HEK293 (cell line): Measurements from ENCODE around the gene CD37.

ENCODE experiments used
- CTCF ChIA-PET: fragments of 350-600 bp; formaldehyde crosslinking; extraction: SDS; loops from one replicate; lab custom pipeline; 2021; ENCODE audit warnings: antibody characterized with exemption; lab: Yijun Ruan, JAX
- POLR2A ChIA-PET: fragments of 300-600 bp; formaldehyde crosslinking; extraction: SDS; loops from one replicate; lab custom pipeline; 2020; ENCODE audit warnings: antibody characterized with exemption, inconsistent platforms; lab: Yijun Ruan, JAX
- H3K27ac ChIP-seq: fragments of 200-500 bp; sonication (Bioruptor generic); 2 replicates; pipeline ENCODE4 v1.5.1; 2014; ENCODE audit warnings: low read depth, low read length, control low read depth, inconsistent platforms; ENCODE audit errors: extremely low read depth
- H3K36me3 ChIP-seq, 2 experiments: fragments of 200-500 bp in 1 of 2; sonication (Bioruptor generic) in 1 of 2; 1 replicate in 1 of 2; 2 replicates in 1 of 2; pipeline ENCODE4 v1.5.1; 2014 to 2017; ENCODE audit warnings: inconsistent platforms in 2 of 2, low read length in 2 of 2; ENCODE audit not compliant: control insufficient read depth in 2 of 2, insufficient read depth in 1 of 2
- H3K4me1 ChIP-seq: fragments of 200-500 bp; sonication (Bioruptor generic); 2 replicates; pipeline ENCODE4 v1.5.1; 2014; ENCODE audit warnings: mild to moderate bottlenecking, low read length, inconsistent platforms; ENCODE audit not compliant: control insufficient read depth, insufficient read depth
- H3K4me3 ChIP-seq: 2 replicates; pipeline ENCODE4 v1.5.1; 2011; ENCODE audit warnings: low read depth, mild to moderate bottlenecking, control low read depth, low read length, moderate library complexity
- H3K9me3 ChIP-seq: fragments of 200-500 bp; sonication (Bioruptor generic); 2 replicates; pipeline ENCODE4 v1.5.1; 2014; ENCODE audit warnings: low read depth, low read length, inconsistent platforms; ENCODE audit not compliant: control insufficient read depth, insufficient read depth
- GLI2 ChIP-seq: fragments of 450-650 bp; formaldehyde crosslinking; IDR thresholded peaks from 2 replicates; pipeline ENCODE4; 2017; ENCODE audit warnings: missing biosample characterization, missing genetic modification characterization, low read depth, borderline replicate concordance
- KLF9 ChIP-seq: fragments of 450-650 bp; formaldehyde crosslinking; IDR thresholded peaks from 2 replicates; pipeline ENCODE4 v1.5.1; 2016; ENCODE audit warnings: missing biosample characterization, missing genetic modification characterization, low read depth
- ZNF529 ChIP-seq: fragments of 450-650 bp; formaldehyde crosslinking; IDR thresholded peaks from 2 replicates; pipeline ENCODE4 v1.5.1; 2017; ENCODE audit warnings: missing genetic modification characterization, missing biosample characterization; ENCODE audit not compliant: insufficient replicate concordance
- ZNF549 ChIP-seq: fragments of 450-650 bp; IDR thresholded peaks from 2 replicates; pipeline ENCODE4 v1.5.1; 2018; ENCODE audit warnings: missing biosample characterization, missing genetic modification characterization, mild to moderate bottlenecking, inconsistent platforms, moderate library complexity
- ZNF701 ChIP-seq: fragments of 450-650 bp; formaldehyde crosslinking; IDR thresholded peaks from 2 replicates; pipeline ENCODE4 v1.5.1; 2016; ENCODE audit warnings: missing biosample characterization, missing genetic modification characterization
- TF ChIP-seq, protein P1 (sequence below): fragments of 450-650 bp; formaldehyde crosslinking; IDR thresholded peaks from 2 replicates; pipeline ENCODE4 v1.5.1; 2016; ENCODE audit warnings: missing biosample characterization, missing genetic modification characterization
- TF ChIP-seq, protein P2 (sequence below): fragments of 450-650 bp; formaldehyde crosslinking; IDR thresholded peaks from 2 replicates; pipeline ENCODE4 v1.5.1; 2016; ENCODE audit warnings: missing biosample characterization, missing genetic modification characterization, borderline replicate concordance
- TF ChIP-seq, protein P3 (sequence below): fragments of 450-650 bp; formaldehyde crosslinking; IDR thresholded peaks from 2 replicates; pipeline ENCODE4 v1.5.1; 2016; ENCODE audit warnings: missing biosample characterization, missing genetic modification characterization
- TF ChIP-seq, protein P4 (sequence below): fragments of 450-650 bp; formaldehyde crosslinking; IDR thresholded peaks from 2 replicates; pipeline ENCODE4 v1.5.1; 2017; ENCODE audit warnings: missing biosample characterization, mild to moderate bottlenecking, missing genetic modification characterization, moderate library complexity
- TF ChIP-seq, protein P5 (sequence below): fragments of 450-650 bp; formaldehyde crosslinking; IDR thresholded peaks from 2 replicates; pipeline ENCODE4 v1.5.1; 2016; ENCODE audit warnings: missing biosample characterization, missing genetic modification characterization
- TF ChIP-seq, protein P6 (sequence below): fragments of 450-650 bp; formaldehyde crosslinking; IDR thresholded peaks from 2 replicates; pipeline ENCODE4 v1.5.1; 2016; ENCODE audit warnings: missing biosample characterization, missing genetic modification characterization

Gene CD37

DNA sequence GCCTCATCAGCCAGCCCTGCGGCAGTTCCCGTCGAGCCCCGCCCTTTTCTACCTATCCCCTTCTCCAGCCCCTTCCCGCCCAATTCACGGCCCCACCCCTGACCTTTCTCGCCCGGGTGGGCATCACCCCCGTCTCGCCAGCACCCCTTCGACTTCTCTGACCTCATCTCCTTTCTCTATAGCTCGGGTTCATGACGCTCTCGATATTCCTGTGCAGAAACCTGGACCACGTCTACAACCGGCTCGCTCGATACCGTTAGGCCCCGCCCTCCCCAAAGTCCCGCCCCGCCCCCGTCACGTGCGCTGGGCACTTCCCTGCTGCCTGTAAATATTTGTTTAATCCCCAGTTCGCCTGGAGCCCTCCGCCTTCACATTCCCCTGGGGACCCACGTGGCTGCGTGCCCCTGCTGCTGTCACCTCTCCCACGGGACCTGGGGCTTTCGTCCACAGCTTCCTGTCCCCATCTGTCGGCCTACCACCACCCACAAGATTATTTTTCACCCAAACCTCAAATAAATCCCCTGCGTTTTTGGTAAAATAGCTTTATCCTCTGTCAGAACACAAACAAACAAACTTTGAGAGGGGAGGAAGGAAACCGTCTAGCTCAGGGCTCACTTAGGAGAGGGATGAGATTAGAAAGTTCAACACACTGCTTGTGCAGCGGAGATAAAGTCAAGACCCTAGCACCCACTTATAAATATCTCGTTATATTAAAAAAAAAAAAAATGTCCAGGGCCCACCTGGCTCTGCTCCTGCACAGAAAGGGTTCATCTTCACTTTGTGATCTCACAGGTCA is 5.1 kb downstream of the CD37 start (continued):
- TF ChIP-seq, protein P1, sequence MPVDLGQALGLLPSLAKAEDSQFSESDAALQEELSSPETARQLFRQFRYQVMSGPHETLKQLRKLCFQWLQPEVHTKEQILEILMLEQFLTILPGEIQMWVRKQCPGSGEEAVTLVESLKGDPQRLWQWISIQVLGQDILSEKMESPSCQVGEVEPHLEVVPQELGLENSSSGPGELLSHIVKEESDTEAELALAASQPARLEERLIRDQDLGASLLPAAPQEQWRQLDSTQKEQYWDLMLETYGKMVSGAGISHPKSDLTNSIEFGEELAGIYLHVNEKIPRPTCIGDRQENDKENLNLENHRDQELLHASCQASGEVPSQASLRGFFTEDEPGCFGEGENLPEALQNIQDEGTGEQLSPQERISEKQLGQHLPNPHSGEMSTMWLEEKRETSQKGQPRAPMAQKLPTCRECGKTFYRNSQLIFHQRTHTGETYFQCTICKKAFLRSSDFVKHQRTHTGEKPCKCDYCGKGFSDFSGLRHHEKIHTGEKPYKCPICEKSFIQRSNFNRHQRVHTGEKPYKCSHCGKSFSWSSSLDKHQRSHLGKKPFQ, result no peak
- TF ChIP-seq, protein P2, sequence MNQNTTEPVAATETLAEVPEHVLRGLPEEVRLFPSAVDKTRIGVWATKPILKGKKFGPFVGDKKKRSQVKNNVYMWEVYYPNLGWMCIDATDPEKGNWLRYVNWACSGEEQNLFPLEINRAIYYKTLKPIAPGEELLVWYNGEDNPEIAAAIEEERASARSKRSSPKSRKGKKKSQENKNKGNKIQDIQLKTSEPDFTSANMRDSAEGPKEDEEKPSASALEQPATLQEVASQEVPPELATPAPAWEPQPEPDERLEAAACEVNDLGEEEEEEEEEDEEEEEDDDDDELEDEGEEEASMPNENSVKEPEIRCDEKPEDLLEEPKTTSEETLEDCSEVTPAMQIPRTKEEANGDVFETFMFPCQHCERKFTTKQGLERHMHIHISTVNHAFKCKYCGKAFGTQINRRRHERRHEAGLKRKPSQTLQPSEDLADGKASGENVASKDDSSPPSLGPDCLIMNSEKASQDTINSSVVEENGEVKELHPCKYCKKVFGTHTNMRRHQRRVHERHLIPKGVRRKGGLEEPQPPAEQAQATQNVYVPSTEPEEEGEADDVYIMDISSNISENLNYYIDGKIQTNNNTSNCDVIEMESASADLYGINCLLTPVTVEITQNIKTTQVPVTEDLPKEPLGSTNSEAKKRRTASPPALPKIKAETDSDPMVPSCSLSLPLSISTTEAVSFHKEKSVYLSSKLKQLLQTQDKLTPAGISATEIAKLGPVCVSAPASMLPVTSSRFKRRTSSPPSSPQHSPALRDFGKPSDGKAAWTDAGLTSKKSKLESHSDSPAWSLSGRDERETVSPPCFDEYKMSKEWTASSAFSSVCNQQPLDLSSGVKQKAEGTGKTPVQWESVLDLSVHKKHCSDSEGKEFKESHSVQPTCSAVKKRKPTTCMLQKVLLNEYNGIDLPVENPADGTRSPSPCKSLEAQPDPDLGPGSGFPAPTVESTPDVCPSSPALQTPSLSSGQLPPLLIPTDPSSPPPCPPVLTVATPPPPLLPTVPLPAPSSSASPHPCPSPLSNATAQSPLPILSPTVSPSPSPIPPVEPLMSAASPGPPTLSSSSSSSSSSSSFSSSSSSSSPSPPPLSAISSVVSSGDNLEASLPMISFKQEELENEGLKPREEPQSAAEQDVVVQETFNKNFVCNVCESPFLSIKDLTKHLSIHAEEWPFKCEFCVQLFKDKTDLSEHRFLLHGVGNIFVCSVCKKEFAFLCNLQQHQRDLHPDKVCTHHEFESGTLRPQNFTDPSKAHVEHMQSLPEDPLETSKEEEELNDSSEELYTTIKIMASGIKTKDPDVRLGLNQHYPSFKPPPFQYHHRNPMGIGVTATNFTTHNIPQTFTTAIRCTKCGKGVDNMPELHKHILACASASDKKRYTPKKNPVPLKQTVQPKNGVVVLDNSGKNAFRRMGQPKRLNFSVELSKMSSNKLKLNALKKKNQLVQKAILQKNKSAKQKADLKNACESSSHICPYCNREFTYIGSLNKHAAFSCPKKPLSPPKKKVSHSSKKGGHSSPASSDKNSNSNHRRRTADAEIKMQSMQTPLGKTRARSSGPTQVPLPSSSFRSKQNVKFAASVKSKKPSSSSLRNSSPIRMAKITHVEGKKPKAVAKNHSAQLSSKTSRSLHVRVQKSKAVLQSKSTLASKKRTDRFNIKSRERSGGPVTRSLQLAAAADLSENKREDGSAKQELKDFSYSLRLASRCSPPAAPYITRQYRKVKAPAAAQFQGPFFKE (tag by site-specific recombination), result no peak
- TF ChIP-seq, protein P3, sequence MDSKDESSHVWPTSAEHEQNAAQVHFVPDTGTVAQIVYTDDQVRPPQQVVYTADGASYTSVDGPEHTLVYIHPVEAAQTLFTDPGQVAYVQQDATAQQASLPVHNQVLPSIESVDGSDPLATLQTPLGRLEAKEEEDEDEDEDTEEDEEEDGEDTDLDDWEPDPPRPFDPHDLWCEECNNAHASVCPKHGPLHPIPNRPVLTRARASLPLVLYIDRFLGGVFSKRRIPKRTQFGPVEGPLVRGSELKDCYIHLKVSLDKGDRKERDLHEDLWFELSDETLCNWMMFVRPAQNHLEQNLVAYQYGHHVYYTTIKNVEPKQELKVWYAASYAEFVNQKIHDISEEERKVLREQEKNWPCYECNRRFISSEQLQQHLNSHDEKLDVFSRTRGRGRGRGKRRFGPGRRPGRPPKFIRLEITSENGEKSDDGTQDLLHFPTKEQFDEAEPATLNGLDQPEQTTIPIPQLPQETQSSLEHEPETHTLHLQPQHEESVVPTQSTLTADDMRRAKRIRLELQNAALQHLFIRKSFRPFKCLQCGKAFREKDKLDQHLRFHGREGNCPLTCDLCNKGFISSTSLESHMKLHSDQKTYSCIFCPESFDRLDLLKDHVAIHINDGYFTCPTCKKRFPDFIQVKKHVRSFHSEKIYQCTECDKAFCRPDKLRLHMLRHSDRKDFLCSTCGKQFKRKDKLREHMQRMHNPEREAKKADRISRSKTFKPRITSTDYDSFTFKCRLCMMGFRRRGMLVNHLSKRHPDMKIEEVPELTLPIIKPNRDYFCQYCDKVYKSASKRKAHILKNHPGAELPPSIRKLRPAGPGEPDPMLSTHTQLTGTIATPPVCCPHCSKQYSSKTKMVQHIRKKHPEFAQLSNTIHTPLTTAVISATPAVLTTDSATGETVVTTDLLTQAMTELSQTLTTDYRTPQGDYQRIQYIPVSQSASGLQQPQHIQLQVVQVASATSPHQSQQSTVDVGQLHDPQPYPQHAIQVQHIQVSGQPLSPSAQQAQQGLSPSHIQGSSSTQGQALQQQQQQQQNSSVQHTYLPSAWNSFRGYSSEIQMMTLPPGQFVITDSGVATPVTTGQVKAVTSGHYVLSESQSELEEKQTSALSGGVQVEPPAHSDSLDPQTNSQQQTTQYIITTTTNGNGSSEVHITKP (tag by site-specific recombination), result peak; percentile 66
- TF ChIP-seq, protein P4, sequence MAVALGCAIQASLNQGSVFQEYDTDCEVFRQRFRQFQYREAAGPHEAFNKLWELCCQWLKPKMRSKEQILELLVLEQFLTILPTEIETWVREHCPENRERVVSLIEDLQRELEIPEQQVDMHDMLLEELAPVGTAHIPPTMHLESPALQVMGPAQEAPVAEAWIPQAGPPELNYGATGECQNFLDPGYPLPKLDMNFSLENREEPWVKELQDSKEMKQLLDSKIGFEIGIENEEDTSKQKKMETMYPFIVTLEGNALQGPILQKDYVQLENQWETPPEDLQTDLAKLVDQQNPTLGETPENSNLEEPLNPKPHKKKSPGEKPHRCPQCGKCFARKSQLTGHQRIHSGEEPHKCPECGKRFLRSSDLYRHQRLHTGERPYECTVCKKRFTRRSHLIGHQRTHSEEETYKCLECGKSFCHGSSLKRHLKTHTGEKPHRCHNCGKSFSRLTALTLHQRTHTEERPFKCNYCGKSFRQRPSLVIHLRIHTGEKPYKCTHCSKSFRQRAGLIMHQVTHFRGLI, result no peak
- TF ChIP-seq GLI2 (tag by site-specific recombination), result no peak
- peak; percentile 53 for TF ChIP-seq KLF9
- no peak for TF ChIP-seq ZNF701
- TF ChIP-seq ZNF529 (tag by site-specific recombination), result no peak
- no peak for TF ChIP-seq ZNF549 (tag by site-specific recombination)

DNA sequence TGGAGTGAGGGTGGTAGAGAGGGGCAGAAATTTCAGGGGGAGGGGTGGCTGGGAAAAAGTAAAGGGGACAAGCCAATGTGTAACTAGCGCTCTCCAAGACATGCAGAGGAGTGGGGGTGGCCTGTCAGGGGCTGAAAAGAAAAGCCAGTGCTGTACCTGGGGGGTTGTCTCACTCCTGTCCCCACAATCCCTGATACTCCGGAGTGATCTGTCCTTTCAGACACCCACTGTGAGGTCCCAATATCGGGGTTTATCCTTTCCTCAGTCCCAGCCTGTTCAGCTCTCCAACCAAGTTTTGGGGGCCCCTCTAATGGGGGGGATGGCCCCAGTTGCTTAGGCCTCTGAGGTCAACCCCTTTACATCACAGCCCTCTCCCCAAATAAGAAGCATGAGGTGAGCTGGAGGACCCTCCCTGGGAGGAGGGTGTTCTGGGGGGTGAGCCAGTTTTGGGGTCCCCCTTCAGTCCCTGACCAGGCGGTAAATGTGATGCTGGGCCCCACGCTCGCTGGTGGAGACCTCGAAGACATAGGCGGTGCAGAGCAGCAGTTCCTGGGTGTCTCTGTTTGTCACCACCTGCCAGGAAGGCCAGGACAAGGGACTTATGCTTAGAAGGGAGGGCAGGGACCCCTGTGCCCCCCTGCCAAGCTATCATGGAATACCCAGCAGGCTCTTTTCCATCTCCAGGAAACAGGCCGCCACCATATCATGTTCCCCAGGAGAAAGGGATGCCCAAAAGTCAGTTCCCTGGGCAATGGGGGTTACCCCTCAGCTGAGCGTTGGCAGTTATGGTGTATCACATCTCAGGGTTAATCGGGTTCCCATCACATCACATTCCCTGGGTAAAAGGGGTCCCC is 5.9 kb downstream of the CD37 start:
- ChIA-PET CTCF (interaction anchor here (1.4 to 1.8 kb wide), 2 partner anchors 13 to 40 kb away, joined by 6 to 7 read pairs; no protein-coding TSS in a partner anchor), POLR2A (interaction anchor here (1.1 kb wide), 1 partner anchor 26 kb away, joined by 6 read pairs; no protein-coding TSS in a partner anchor)
- H3K9me3 ChIP-seq, result no peaks in the 10 kb centered on the region
- H3K4me1 ChIP-seq, result peaks cover 7% of the 10 kb centered on the region; the same call in 1 of the 2 replicates
- H3K36me3 ChIP-seq, result peaks cover 19 to 49% of the 10 kb centered on the region in 2 experiments
- H3K27ac ChIP-seq, result peak overlapping the region; percentile 29; the same call in 1 of the 2 replicates
- H3K4me3 ChIP-seq, result no peak overlapping the region
- TF ChIP-seq, protein P5, sequence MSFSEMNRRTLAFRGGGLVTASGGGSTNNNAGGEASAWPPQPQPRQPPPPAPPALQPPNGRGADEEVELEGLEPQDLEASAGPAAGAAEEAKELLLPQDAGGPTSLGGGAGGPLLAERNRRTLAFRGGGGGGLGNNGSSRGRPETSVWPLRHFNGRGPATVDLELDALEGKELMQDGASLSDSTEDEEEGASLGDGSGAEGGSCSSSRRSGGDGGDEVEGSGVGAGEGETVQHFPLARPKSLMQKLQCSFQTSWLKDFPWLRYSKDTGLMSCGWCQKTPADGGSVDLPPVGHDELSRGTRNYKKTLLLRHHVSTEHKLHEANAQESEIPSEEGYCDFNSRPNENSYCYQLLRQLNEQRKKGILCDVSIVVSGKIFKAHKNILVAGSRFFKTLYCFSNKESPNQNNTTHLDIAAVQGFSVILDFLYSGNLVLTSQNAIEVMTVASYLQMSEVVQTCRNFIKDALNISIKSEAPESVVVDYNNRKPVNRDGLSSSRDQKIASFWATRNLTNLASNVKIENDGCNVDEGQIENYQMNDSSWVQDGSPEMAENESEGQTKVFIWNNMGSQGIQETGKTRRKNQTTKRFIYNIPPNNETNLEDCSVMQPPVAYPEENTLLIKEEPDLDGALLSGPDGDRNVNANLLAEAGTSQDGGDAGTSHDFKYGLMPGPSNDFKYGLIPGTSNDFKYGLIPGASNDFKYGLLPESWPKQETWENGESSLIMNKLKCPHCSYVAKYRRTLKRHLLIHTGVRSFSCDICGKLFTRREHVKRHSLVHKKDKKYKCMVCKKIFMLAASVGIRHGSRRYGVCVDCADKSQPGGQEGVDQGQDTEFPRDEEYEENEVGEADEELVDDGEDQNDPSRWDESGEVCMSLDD, result peak; percentile 50; the same call in 1 of the 2 replicates
- TF ChIP-seq, protein P6, sequence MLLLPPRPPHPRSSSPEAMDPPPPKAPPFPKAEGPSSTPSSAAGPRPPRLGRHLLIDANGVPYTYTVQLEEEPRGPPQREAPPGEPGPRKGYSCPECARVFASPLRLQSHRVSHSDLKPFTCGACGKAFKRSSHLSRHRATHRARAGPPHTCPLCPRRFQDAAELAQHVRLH (tag by site-specific recombination), result no peak
